RWPE1 (cell line): ENCODE measurements around the gene IFITM1.
A peak's percentile ranks its signal among the peaks of the same experiment; 100 is the strongest.
"Not testable (repeated sequence)": the region's sequence is repeated elsewhere in the genome, so short reads cannot be mapped to it uniquely, and the experiment has no call there.

Experiments
- CTCF ChIA-PET: fragments of 350-600 bp; sonication (Branson Sonifier 250); formaldehyde crosslinking; extraction: SDS; loops from one replicate; lab custom pipeline; 2021; lab: Yijun Ruan, JAX
- POLR2A ChIA-PET: fragments of 400-600 bp; formaldehyde crosslinking; extraction: SDS; loops from one replicate; lab custom pipeline; 2020; ENCODE audit warnings: antibody characterized with exemption; ENCODE audit not compliant: low non-redundant PET; lab: Yijun Ruan, JAX
- DNase-seq: peaks from one replicate; pipeline ENCODE4 v3.0.0; 2012; ENCODE audit warnings: low spot score
- H3K27ac ChIP-seq: fragments of 450-650 bp; 2 replicates; pipeline ENCODE4 v1.5.1; 2017
- TF ChIP-seq, protein P1 (sequence below): fragments of 450-650 bp; conservative IDR thresholded peaks from 2 replicates; pipeline ENCODE4 v1.5.1; 2017; ENCODE audit warnings: low read depth, mild to moderate bottlenecking

The IFITM1 gene

DNA sequence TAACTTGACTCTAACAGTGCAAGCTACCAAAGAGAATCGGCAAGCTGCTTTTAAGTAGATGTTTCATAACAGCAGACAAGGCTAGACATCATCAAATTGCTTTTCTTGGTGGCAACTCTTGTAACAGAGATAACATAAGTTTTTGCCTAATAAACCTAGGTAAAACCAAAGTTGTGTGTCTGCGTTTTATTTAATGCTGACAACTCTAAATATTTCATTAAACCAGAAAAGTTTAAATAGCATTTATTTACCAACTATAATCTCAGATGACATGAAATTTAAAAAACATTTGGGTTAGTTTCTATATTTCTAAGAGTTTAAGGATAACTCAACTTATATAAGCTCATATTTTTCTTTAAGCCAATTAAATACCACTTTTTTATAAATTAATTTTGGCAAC, 26.1 kb downstream of the IFITM1 start:
- POLR2A ChIA-PET: no interaction called here
- no peak overlapping the region for H3K27ac ChIP-seq
- CTCF ChIA-PET: interaction anchor here (0.6 to 0.7 kb wide), 3 partner anchors 19 to 117 kb away, joined by 3 to 4 read pairs (median 3); no protein-coding TSS in a partner anchor
- TF ChIP-seq, protein P1, sequence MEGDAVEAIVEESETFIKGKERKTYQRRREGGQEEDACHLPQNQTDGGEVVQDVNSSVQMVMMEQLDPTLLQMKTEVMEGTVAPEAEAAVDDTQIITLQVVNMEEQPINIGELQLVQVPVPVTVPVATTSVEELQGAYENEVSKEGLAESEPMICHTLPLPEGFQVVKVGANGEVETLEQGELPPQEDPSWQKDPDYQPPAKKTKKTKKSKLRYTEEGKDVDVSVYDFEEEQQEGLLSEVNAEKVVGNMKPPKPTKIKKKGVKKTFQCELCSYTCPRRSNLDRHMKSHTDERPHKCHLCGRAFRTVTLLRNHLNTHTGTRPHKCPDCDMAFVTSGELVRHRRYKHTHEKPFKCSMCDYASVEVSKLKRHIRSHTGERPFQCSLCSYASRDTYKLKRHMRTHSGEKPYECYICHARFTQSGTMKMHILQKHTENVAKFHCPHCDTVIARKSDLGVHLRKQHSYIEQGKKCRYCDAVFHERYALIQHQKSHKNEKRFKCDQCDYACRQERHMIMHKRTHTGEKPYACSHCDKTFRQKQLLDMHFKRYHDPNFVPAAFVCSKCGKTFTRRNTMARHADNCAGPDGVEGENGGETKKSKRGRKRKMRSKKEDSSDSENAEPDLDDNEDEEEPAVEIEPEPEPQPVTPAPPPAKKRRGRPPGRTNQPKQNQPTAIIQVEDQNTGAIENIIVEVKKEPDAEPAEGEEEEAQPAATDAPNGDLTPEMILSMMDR: no peak
- DNase-seq: no peak

DNA sequence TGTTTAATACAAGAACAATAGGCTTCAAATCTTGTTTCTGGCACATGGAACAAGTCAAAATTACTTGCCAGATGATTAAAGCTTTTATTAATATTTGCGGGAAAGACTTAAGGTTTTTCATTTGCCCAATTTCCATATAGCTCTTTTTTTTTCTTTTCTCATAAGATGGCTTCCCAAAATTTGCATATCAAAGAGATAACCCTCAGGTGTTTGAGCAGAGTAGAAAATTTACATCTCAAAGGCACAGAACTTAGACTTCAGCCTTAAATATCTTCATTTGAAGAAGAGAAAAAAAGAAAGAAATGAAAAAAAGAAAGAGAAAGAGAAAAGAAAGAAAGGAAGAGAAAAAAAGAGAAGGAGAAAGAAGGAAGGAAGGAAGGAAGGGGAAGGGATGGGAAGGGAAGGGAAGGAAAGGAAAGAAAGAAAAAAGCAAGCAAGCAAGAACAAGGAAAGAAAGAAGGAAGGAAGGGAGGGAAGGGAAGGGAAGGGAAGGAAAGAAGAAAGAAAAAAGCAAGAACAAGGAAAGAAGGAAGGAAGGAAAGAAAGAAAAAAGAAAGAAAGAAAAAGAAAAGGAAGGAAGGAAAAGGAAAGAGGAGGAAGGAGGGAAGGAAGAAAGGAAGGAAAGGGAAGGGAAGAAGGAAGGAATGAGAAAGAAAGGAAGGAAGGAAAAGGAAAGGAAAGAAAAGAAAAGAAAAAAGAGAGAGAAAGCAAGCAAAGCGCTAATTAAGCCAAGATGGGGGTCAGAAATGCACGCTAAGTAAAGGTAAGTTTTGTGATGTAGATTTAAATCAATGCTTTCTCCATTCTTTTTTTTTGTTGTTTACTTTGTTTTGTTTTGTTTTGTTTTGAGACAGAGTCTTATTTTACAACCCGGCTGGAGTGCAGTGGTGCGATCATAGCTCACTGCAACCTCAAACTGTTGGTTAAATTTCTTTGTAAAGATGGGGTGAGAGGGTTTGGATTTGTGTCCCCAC, 27.0 kb downstream of the IFITM1 start:
- DNase-seq: no peak
- TF ChIP-seq, protein P1: no peak
- CTCF ChIA-PET: interaction anchor here (0.6 to 0.9 kb wide), 3 partner anchors 11 to 118 kb away, joined by 3 read pairs; no protein-coding TSS in a partner anchor
- no peak overlapping the region for H3K27ac ChIP-seq
- POLR2A ChIA-PET: no interaction called here

DNA sequence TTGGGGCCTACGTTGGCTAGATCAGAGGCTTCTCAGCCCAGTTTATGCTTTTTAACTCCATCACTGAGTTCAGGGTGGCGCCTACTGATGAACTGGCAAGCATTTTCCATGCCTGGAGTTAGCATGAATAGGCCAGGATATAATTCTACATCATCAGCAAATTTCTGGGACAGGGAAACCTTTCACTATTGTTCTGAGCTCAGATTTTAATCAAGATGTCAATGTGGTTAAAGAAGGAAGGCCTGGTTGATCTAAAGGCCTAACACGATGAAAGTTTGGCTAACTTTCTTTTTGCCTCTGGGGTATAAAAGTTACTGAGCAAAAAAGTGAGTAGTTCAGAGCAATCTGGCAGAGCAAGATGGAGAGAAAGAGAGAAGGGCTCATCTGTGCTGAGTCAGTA, 28.5 kb downstream of the IFITM1 start:
- TF ChIP-seq, protein P1: no peak
- H3K27ac ChIP-seq: no peak overlapping the region
- ChIA-PET CTCF (no interaction called here), POLR2A (no interaction called here)
- DNase-seq: no peak

- no peak overlapping the region for H3K27ac ChIP-seq
- TF ChIP-seq, protein P1: no peak
- CTCF ChIA-PET: no interaction called here
- DNase-seq: no peak
- POLR2A ChIA-PET: no interaction called here
Measured at GRCh38 chr11:344836-345578, 31.2 kb downstream of the IFITM1 start.

DNA sequence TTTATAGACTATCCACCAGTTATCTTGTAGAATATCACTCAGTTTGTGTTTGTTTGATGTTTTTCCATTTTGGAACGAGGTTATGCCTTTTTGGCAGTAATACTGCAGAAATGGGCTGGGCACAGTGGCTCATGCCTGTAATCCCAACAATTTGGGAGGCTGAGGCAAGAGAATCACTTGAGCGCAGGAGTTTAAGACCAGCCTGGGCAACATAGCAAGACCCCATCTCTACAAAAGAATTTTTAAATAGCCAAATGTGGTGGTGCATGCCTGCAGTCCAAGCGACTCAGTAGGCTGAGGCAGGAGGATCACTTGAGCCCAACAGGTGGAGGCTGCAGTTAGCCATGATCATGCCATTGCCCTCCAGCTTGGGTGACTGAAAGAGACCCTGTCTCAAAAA, 32.7 kb downstream of the IFITM1 start:
- POLR2A ChIA-PET: interaction anchor here (0.7 kb wide), 1 partner anchor 30 kb away, joined by 5 read pairs; no protein-coding TSS in a partner anchor
- no peak overlapping the region for H3K27ac ChIP-seq
- TF ChIP-seq, protein P1: no peak
- CTCF ChIA-PET: no interaction called here
- DNase-seq: no peak

GRCh38 chr11:349270-349954, 35.6 kb downstream of the IFITM1 start:
- peak overlapping the region; percentile 97; the same call in 1 of the 2 replicates for H3K27ac ChIP-seq
- POLR2A ChIA-PET, DNase-seq: not testable (repeated sequence)
- CTCF ChIA-PET: interaction anchor here (0.6 to 1.0 kb wide), 2 partner anchors 29 to 45 kb away, joined by 3 read pairs; no protein-coding TSS in a partner anchor

DNA sequence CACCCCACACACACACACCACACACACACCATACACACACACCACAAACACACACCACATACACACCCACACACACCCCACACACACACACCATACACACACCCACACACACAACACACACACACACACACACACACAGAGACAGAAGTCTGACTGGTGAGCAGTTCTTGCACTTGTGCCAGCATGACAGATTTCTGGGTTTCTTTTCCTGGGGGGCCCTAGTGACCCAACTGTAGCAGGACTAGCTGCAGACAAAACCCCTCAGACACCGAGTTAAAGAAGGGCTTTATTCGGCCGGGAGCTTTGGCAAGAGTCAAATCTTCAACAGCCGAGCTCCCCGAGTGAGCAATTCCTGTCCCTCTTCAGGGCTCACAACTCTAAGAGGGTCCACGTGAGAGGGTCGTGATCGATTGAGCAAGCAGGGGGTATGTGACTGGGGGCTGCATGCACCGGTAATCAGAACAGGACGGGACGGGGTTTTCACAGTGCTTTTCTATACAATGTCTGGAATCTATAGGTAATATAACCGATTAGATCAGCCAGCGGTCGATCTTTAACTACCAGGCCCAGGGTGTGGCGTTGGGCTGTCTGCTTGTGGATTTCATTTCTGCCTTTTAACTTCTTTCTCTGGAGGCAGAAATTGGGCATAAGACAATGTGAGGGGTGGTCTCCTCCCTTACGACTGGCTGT, 36.3 kb downstream of the IFITM1 start:
- peak overlapping the region; percentile 97 for H3K27ac ChIP-seq
- CTCF ChIA-PET, POLR2A ChIA-PET: not testable (repeated sequence)

More for the DNA sequence above, 36.3 kb downstream of the IFITM1 start:
- DNase-seq: not testable (repeated sequence)
